Measurements from ENCODE around the gene TAS2R40. TPM values are rescaled to one million over a fixed set of nuclear protein-coding genes. Genes with fewer than 3 reads are reported as not detected.

TAS2R40 gene
- total and polyA plus RNA-seq, 2 donors = not detected

GRCh38 chr7:143265017-143265693, 43.3 kb downstream of the TAS2R40 start:
- Histone ChIP-seq H3K4me3 (ENCODE audit: low read depth, low read length) (no peak overlapping the region), H3K4me1 (ENCODE audit: insufficient read depth) (no peaks in the 10 kb centered on the region), H3K36me3 (ENCODE audit: insufficient read depth) (peaks cover 2% of the 10 kb centered on the region), H3K27ac (ENCODE audit: low read depth) (no peak overlapping the region)
- no peak for DNase-seq (ENCODE audit: extremely low spot score)
- 76% methylated on average over 15 of the region's 15 CpGs for WGBS

- DNase-seq (ENCODE audit: extremely low spot score) = no peak
- WGBS = 82% methylated on average over 5 of the region's 5 CpGs
- Histone ChIP-seq H3K27ac (ENCODE audit: low read depth) (no peak overlapping the region), H3K4me1 (ENCODE audit: insufficient read depth) (no peaks in the 10 kb centered on the region), H3K4me3 (ENCODE audit: low read depth, low read length) (no peak overlapping the region), H3K36me3 (ENCODE audit: insufficient read depth) (peaks cover 2% of the 10 kb centered on the region)
Observed at GRCh38 chr7:143269251-143269650, 47.4 kb downstream of the TAS2R40 start.

- Histone ChIP-seq H3K4me1 (ENCODE audit: insufficient read depth) (no peaks in the 10 kb centered on the region), H3K4me3 (ENCODE audit: low read depth, low read length) (no peak overlapping the region), H3K27ac (ENCODE audit: low read depth) (no peak overlapping the region), H3K36me3 (ENCODE audit: insufficient read depth) (peaks cover 2% of the 10 kb centered on the region)
- no peak for DNase-seq (ENCODE audit: extremely low spot score)
- 83% methylated on average over 1 of the region's 1 CpG for WGBS
Observed at GRCh38 chr7:143271240-143271639, 49.4 kb downstream of the TAS2R40 start.

Small RNA genes lying within 50 kb of the gene (small RNA-seq; reads per million reads assigned to genes)
- gene AC073342.3 = not detected

Other genes starting within 250 kb of the TAS2R40 start
- 1.1 TPM for gene OR9A2, start 194.9 kb upstream of the TAS2R40 start, total RNA-seq
- gene OR9A2, start 194.9 kb upstream of the TAS2R40 start, polyA plus RNA-seq = not detected
- gene OR6V1, start 169.7 kb upstream of the TAS2R40 start, total RNA-seq = not detected
- gene OR6V1, start 169.7 kb upstream of the TAS2R40 start, polyA plus RNA-seq = not detected
- gene PIP, start 90.0 kb upstream of the TAS2R40 start, total RNA-seq = not detected
- gene PIP, start 90.0 kb upstream of the TAS2R40 start, polyA plus RNA-seq = not detected
- gene TAS2R39, start 38.6 kb upstream of the TAS2R40 start, total RNA-seq = not detected
- not detected for gene TAS2R39, start 38.6 kb upstream of the TAS2R40 start, polyA plus RNA-seq
- 84.8 TPM for gene GSTK1, start 41.4 kb downstream of the TAS2R40 start, total RNA-seq
- gene GSTK1, start 41.4 kb downstream of the TAS2R40 start, polyA plus RNA-seq = 139 TPM
- gene TMEM139, start 62.9 kb downstream of the TAS2R40 start, total RNA-seq = 2.1 TPM
- gene TMEM139, start 62.9 kb downstream of the TAS2R40 start, polyA plus RNA-seq = 1.2 TPM
- 22.0 TPM for gene CASP2, start 66.3 kb downstream of the TAS2R40 start, total RNA-seq
- 7.5 TPM for gene CASP2, start 66.3 kb downstream of the TAS2R40 start, polyA plus RNA-seq
- gene CLCN1, start 94.1 kb downstream of the TAS2R40 start, total RNA-seq = 0.16 TPM
- gene CLCN1, start 94.1 kb downstream of the TAS2R40 start, polyA plus RNA-seq = 0.05 TPM
- 4.1 TPM for gene FAM131B, start 140.7 kb downstream of the TAS2R40 start, total RNA-seq
- 3.2 TPM for gene FAM131B, start 140.7 kb downstream of the TAS2R40 start, polyA plus RNA-seq
- gene ZYX, start 159.3 kb downstream of the TAS2R40 start, total RNA-seq = 37.9 TPM
- gene ZYX, start 159.3 kb downstream of the TAS2R40 start, polyA plus RNA-seq = 386 TPM
- 3.2 TPM for gene EPHA1, start 186.8 kb downstream of the TAS2R40 start, total RNA-seq
- gene EPHA1, start 186.8 kb downstream of the TAS2R40 start, polyA plus RNA-seq = 1.4 TPM
- 0.42 TPM for gene TAS2R60, start 221.4 kb downstream of the TAS2R40 start, total RNA-seq
- not detected for gene TAS2R60, start 221.4 kb downstream of the TAS2R40 start, polyA plus RNA-seq